Heart left ventricle (tissue), 16 donors: ENCODE measurements around the gene MUC4. TPM values are rescaled to one million over a fixed set of nuclear protein-coding genes. Genes with fewer than 3 reads are reported as not detected.
A peak's percentile ranks its signal among the peaks of the same experiment; 100 is the strongest.

ENCODE experiments used
- ATAC-seq, 4 donors: fragments of 200-7000 bp; cut with Tn5 transposase; one replicate each; pipeline ENCODE4 v1.9.1; 2020 to 2022; ENCODE audit warnings: moderate library complexity in 4 of 4, mild to moderate bottlenecking in 3 of 4, moderate number of reproducible peaks in 1 of 4
- DNase-seq, 5 donors: peaks; one replicate each; pipeline ENCODE4 v3.0.0-alpha.2; 2020
- H3K27ac ChIP-seq, 12 donors: fragments of 200-600 bp; sonication (generic) in 4 of 12; one replicate each; pipeline versions ENCODE4 v1.5.0 to v1.8.0; 2016 to 2022; ENCODE audit warnings: mild to moderate bottlenecking in 2 of 12
- H3K27me3 ChIP-seq, 9 donors: fragments of 200-600 bp; sonication (generic) in 2 of 9; one replicate each; pipeline versions ENCODE4 v1.5.1 to v1.8.0; 2016 to 2022; ENCODE audit warnings: mild to moderate bottlenecking in 3 of 9
- H3K36me3 ChIP-seq, 9 donors: fragments of 200-600 bp; sonication (generic) in 2 of 9; one replicate each; pipeline versions ENCODE4 v1.5.0 to v1.8.0; 2018 to 2022; ENCODE audit warnings: mild to moderate bottlenecking in 2 of 9
- H3K4me1 ChIP-seq, 12 donors: fragments of 200-600 bp; sonication (generic) in 4 of 12; one replicate each; pipeline versions ENCODE4 v1.5.0 to v1.8.0; 2016 to 2022; ENCODE audit warnings: mild to moderate bottlenecking in 3 of 12
- H3K4me3 ChIP-seq, 12 donors: fragments of 200-600 bp; sonication (generic) in 4 of 12; one replicate each; pipeline versions ENCODE4 v1.5.0 to v1.8.0; 2017 to 2022; ENCODE audit warnings: mild to moderate bottlenecking in 9 of 12, moderate library complexity in 4 of 12
- H3K9me3 ChIP-seq, 12 donors: fragments of 200-600 bp; sonication (generic) in 4 of 12; one replicate each; pipeline versions ENCODE4 v1.5.0 to v1.8.0; 2016 to 2022; ENCODE audit warnings: mild to moderate bottlenecking in 1 of 12
- POLR2A ChIP-seq, 2 donors: fragments of 450-650 bp; IDR thresholded peaks; one replicate each; pipeline ENCODE4 v1.6.1; 2017; ENCODE audit warnings: antibody characterized with exemption in 2 of 2, mild to moderate bottlenecking in 2 of 2, moderate library complexity in 2 of 2
- WGBS, 4 donors: extraction: QIAGEN DNeasy Blood & Tissue Kit in 2 of 4; methylation state at CpG; one replicate each; pipeline versions ENCODE4 v1.1.5 to v1.1.7; 2013 to 2018; 5-methylcytosine and 5-hydroxymethylcytosine counted together
- intact Hi-C, 10 donors: fragments of 100-400 bp; cut with DNase I; formaldehyde crosslinking; loops; one replicate each; pipeline versions ENCODE4 v1.11.1 to v1.14.2; 2022
- polyA plus RNA-seq, 2 donors: library from polyadenylated mRNA; stranded (reverse); fragments of 200-250 nt; gene quantifications; one replicate each; pipeline ENCODE4 v1.2.3, GENCODE V29; 2013
- total RNA-seq, 9 donors: library from RNA; depleted of rRNA in 2 of 9; stranded (reverse); fragments of >200 nt in 2 of 9; fragmentation: NEBNext Ultra II Directional in 3 of 9; extraction: Animal tissue kit (Norgen Biotek cat#: 25700) in 3 of 9; gene quantifications; one replicate each; pipeline versions ENCODE4 v1.1.0 to v1.2.4, GENCODE V29; 2016 to 2023
- TF ChIP-seq, protein P1 (sequence below), 12 donors: fragments of 200-600 bp; sonication (generic) in 4 of 12; IDR thresholded peaks; one replicate each; pipeline versions ENCODE4 v1.5.0 to v1.8.0; 2018 to 2022; ENCODE audit warnings: antibody characterized with exemption in 12 of 12, mild to moderate bottlenecking in 5 of 12
- donor health status: ischemic (EF 13 %, LVEDD 7.1; RV severe dilation, severe dysfunction).
- donor health status: healthy with polysubstance abuse.
- donor health status: DM: no; HTN: yes; CAD: no.
- donor health status: DM: no; HTN: no; CAD: no.
- donor health status: ischemic (EF 25% LVEDD 6.9; RV normal size, moderate dysfunction).
- donor health status: ischemic (EF 25% LVEDD 5.7; RV mildly dilated, moderate dysfunction).
- donor health status: healthy.
- donor health status: DM: yes; HTN: yes; CAD: no.
- donor health status: ischemic (EF 35%, LVEDD 5.7; RV mildly dilated, moderate dysfunction).
- donor health status: nonischemic (EF 11% LVEDD 7.7; RV severe dilation, severe dysfunction).
- donor health status: DM: yes; HTN: yes; CAD: no.
- donor health status: PGD.
- donor health status: ischemic (EF 29% LVEDD 5.4; RV normal size, mild dysfunction).
- donor health status: nonischemic (EF 23%, LVEDD 6.1; RV moderate dilation, normal function).

The MUC4 gene
- total and polyA plus RNA-seq, 11 donors: 0.02 to 0.17 (median 0.03) TPM; not detected in 8

DNA sequence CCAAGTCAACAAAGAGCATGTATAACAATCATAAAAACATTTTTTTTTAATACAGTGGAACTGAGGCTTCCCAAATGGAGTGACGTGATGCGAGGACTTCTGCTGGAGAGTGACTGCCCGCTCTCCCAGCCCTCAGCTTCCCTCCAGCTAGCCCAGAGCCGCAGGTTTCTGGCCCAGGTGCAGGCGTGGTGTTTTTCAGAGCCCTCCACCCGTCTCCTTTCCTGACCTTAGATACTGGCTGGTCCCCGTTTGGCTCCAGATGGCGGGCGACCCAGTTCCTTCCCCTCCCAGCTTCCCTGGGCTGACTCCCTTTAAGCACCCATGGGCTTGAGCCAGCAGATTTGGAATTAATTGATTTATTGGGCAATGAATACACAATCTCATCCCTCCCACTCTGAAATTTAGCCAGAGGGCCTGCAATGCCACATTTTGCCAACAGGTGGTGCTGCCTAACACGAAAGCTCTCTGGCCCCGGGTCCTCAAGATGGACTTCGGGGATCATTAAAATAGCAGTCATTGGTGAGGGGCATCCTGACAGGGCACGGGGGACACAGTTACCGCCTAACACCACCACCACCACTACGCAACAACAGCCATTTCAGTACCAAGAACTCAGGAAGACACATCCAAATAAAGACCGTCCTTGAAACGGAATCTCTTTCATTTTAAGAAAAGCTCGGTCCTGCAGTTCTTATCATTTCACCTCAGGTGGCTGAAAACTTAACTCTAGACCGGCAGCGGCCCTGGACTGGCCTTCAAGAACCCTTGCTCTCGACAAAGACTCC, 47.5 kb upstream of the MUC4 start:
- Histone ChIP-seq H3K27ac (no peak overlapping the region), H3K36me3 (peaks cover 0 to 6% (median 0%) of the 10 kb centered on the region in 9 donors), H3K9me3 (no peaks in the 10 kb centered on the region), H3K4me3 (peak overlapping the region in 4 of 12 donors; percentile 21 to 46 (median 28)), H3K4me1 (peaks cover 0 to 25% (median 13%) of the 10 kb centered on the region in 12 donors), H3K27me3 (peaks cover 0 to 3% (median 0%) of the 10 kb centered on the region in 9 donors)
- no peak for ATAC-seq
- WGBS, 4 donors: 11 to 20% (median 16%) methylated on average over 20 to 21 of the region's 21 CpGs
- intact Hi-C loops: loop anchor here in 7 of 10 donors (1.0 to 10.0 kb wide), 4 partner anchors 56 to 234 kb away; no protein-coding TSS in a partner anchor
- TF ChIP-seq POLR2A (IDR thresholded peaks at IDR 0.05): no peak
- TF ChIP-seq, protein P1, sequence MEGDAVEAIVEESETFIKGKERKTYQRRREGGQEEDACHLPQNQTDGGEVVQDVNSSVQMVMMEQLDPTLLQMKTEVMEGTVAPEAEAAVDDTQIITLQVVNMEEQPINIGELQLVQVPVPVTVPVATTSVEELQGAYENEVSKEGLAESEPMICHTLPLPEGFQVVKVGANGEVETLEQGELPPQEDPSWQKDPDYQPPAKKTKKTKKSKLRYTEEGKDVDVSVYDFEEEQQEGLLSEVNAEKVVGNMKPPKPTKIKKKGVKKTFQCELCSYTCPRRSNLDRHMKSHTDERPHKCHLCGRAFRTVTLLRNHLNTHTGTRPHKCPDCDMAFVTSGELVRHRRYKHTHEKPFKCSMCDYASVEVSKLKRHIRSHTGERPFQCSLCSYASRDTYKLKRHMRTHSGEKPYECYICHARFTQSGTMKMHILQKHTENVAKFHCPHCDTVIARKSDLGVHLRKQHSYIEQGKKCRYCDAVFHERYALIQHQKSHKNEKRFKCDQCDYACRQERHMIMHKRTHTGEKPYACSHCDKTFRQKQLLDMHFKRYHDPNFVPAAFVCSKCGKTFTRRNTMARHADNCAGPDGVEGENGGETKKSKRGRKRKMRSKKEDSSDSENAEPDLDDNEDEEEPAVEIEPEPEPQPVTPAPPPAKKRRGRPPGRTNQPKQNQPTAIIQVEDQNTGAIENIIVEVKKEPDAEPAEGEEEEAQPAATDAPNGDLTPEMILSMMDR (IDR thresholded peaks at IDR 0.05): peak; percentile 92 to 98 (median 94)
- peak in 4 of 5 donors; percentile 44 to 68 (median 51) for DNase-seq

DNA sequence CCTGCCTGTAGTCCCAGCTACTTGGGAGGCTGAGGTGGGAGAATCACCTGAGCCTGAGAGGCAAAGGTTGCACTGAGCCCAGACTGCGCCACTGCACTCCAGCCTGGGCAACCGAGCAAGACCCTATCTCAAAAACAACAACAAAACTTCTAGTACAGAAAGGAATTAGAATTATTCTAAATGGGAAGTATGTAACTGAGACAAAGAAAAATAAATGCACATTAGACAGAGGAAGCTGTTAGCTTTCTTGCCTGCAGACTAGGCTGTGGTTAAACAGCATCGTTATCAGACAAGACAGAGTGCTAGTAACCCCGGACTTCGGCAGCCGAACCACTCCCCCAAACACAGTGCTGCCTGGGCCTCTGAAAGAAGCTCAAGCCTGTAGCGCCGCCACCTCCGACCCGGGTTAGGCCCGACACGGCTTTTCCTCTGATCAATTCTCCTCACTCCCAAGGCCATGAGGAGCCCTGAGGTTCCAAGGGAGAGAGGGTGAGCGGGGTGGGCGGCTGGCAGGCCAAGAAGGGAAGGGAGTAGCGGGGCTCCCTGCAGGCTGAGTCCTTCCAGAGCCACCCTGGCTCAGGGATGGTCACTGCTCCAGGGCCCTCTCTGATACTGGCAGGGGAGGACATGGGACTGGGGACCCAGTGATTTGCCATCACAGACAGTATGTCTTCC, 44.8 kb upstream of the MUC4 start:
- H3K9me3 ChIP-seq: no peaks in the 10 kb centered on the region
- peaks cover 0 to 7% (median 0%) of the 10 kb centered on the region in 9 donors for H3K27me3 ChIP-seq
- TF ChIP-seq, protein P1 (IDR thresholded peaks at IDR 0.05): no peak
- no peak for TF ChIP-seq POLR2A (IDR thresholded peaks at IDR 0.05)
- no peak overlapping the region for H3K4me3 ChIP-seq
- H3K27ac ChIP-seq: no peak overlapping the region
- DNase-seq (no peak), ATAC-seq (no peak)
- intact Hi-C loops: loop anchor here in 1 of 10 donors (10.0 kb wide), 1 partner anchor 232 kb away; no protein-coding TSS in a partner anchor
- peaks cover 0 to 9% (median 2%) of the 10 kb centered on the region in 12 donors for H3K4me1 ChIP-seq
- WGBS, 4 donors: 77 to 83% (median 81%) methylated on average over 15 of the region's 15 CpGs
- H3K36me3 ChIP-seq: no peaks in the 10 kb centered on the region

DNA sequence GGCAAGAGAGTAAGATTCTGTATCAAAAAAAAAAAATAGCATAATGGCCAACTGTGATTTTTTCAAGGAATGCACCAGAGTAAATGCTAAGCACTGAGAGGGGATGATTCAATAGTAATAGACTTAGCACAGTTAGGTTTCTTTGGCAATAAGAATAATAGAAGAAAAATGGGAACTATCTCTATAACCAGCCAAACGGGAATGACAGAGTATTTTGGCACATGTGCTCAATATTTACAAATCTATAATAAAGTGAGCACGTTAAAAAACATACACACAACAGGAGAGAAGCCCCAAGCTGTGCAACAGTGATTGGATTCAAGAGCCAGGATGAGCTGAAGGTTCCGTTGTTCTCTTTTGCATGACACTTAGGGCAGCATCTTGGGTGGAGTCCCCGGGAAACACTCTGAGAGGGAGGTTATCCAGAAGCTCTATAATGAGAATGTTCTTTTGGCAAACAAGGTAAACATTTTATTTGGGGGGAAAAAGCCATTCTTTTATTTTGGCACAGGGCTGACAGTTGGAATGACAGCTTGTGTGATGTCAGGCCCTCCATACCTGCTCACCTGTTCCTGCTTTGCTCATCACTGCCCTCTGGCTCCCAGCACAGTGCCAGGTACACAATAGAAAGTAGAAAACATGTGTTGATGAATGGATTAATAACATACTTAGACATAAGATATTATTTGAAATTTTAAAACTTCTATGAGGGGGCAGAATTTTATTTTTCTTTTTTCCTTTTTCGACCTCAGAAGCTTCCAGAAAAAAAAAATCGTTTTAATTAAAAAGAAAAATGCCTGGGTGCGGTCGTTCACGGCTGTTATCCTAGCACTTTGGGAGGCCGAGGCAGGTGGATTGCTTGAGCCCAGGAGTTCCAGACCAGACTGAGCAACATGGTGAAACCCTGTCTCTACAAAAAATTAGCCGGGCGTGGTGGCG, 44.0 kb upstream of the MUC4 start:
- TF ChIP-seq, protein P1 (IDR thresholded peaks at IDR 0.05): no peak
- no peak for TF ChIP-seq POLR2A (IDR thresholded peaks at IDR 0.05)
- Histone ChIP-seq H3K36me3 (no peaks in the 10 kb centered on the region), H3K4me3 (no peak overlapping the region), H3K4me1 (peaks cover 0 to 15% (median 4%) of the 10 kb centered on the region in 12 donors), H3K9me3 (no peaks in the 10 kb centered on the region), H3K27ac (no peak overlapping the region), H3K27me3 (peaks cover 0 to 7% (median 0%) of the 10 kb centered on the region in 9 donors)
- ATAC-seq (no peak), DNase-seq (no peak)
- intact Hi-C loops: loop anchor here in 1 of 10 donors (10.0 kb wide), 1 partner anchor 231 kb away; no protein-coding TSS in a partner anchor
- WGBS, 4 donors: 78 to 85% (median 85%) methylated on average over 13 of the region's 13 CpGs
